ENCODE measurements around the gene VASH1.
"Not testable (repeated sequence)": the region's sequence is repeated elsewhere in the genome, so short reads cannot be mapped to it uniquely, and the experiment has no call there.

The VASH1 gene

DNA sequence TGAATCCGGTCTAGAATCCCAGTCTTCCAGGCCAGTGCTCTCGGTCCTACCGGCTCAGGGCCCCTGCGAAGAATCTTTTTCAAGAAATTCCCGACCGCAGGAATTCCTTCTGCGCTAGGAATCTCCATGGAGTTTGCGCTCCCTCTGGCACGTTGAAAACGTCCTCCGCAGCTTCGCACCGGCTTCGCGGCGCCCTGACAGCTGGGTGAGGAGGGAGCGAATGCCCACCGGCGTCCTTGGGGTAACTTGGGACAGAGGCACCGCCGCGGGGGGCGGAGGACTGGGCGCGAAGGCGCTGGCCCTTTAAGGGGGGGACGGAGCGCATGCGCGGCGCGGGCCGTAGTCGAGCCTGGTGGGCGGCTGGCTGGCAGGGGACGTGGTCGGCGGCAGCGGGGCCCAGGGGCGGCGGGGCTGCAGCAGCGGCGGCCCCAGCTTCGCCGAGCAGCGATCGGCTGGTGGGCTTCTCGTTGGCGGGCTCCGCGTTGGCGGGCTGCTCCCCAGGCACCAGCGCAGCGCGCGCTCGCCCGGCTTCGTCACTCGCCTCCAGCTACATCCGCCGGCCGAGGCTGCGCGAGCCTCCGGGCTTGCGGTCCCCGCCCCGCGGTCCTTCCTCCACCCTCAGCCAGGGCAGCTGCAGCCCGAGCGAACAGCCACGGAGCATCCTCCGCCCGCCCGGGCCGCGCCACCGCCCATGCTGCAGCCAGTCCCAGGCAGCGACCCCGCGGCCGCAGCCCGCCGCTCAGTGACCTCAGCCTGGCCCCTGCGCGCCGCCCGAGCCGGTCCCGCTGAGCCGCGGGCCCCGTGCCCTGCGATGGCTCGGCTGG lies at the start of gene VASH1:
Gene VASH1, plus strand, starts transcription at position 333 of the 824 bp plus-strand sequence. CDS start 1,354 bp downstream, outside the sequence.
- peak; percentile 56 to 62 for DNase-seq

- no peak for DNase-seq
Measured at GRCh38 chr14:76713121-76713520, 48.1 kb upstream of the VASH1 start.

GRCh38 chr14:76714470-76714869 lies 46.8 kb upstream of the VASH1 start:
- no peak for DNase-seq

DNA sequence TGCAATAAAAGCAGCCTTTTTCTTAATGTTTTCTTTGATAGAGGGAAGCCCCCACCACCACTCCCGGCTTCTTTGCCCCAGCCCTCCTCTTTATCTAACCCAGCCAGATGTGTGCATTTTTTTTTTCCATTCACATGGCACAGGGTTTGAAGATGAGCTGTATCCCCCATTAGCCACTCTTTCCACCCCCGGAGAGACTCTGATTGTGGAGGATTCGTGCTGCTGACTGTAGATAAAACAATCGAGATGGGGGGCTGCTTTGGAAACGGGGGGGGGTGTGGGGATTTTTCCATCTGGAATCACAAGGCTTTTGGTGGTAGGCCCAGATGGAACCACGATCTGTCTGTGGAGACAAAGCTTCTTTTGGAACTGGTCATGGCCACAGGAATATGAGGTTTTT lies 46.2 kb upstream of the VASH1 start:
- no peak for DNase-seq

GRCh38 chr14:76715511-76716081 lies 45.7 kb upstream of the VASH1 start:
- no peak for DNase-seq

- no peak for DNase-seq
Measured at GRCh38 chr14:76716285-76716684, 45.0 kb upstream of the VASH1 start.

DNA sequence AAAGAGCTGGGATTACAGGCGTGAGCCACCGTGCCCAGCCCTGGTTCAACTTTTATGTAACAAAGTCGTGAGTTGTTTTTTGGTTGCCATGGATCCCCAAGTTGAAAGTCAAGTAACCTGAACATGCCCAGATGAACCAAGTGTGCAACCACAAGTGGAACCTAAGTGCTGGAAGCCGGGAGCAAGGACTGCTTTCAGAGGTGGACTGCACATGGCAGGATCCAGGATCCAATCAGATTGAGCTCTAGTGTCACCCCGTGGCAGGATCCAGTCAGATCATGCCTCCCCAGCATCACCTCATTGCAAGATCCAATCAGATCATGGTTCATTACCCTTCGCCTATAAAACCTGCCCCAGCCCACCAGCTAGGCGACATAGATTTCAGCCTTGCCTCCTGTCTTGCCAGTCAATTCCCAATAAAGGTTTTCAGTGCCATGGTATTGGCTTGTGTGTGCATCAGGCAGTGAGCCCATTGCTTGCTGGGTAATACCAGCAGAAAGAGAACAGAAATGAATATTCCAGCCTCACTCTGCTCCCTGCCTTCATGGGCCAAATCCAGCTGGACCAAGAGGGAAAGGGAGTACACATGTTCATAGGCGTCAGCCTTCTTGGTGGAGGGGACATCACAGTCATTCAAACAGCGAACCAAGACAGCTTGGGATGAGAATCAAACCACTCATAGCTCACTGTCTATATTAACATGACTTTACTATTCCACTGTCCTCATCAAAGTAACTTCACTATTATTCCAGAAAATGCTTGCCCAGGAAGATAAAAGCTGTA lies 43.6 kb upstream of the VASH1 start:
- DNase-seq: no peak

DNA sequence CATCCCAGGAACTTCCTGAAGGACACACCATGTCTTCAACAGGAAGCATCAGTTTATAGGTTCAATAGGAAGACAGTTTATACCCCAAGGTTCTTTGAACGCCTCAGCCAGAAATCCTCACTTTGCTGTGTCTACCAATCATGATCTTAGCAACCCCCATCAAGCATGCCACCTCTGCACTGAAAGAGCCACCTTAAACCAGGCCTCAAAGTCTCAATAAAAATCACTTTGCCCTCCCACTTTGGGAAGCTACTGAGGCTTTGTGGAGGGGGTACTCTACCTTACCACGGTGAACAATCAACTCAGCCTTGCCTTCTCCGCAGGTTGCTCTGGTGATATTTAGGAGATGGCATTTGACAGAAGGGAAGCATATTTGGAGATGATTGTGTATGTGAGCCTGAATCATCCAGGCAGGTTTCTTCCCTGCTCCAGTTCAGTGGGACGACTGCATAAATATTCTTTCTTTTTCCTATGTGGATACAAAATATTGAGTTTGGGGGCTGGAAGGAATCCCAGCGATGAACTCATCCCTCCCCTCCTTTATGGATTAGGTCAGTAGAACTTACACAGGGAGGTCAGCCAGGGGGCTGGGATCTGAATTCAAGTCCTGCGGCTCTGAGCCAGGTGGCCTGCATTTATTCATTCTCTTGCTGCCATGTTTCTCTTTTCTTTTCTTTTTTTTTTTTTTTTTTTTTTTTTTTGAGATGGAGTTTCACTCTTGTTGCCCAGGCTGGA lies 42.8 kb upstream of the VASH1 start:
- no peak for DNase-seq

DNA sequence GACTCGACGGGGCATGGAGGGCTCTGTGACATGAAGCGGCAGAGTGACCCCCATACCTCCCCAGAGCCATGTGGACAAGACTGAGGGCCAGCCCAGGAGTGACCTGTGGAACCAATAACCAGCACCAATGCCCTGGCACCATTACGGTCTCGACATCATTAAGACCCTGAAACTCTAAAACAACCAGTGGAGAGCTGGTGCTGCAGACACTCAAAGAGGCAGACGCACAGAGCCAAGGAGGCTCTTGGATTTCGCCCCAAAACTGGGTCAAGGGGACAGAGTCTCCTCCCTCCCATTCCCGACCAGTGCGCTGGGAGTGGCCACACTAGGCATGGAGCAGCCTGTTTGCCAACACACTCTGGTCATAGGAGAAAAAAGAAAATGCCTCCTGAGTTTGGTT lies 41.6 kb upstream of the VASH1 start:
- DNase-seq: no peak

GRCh38 chr14:76720382-76720813 lies 40.9 kb upstream of the VASH1 start:
- DNase-seq: peak in 1 of 2 donors; percentile 43

GRCh38 chr14:76721506-76721905 lies 39.8 kb upstream of the VASH1 start:
- DNase-seq: not testable (repeated sequence)

DNA sequence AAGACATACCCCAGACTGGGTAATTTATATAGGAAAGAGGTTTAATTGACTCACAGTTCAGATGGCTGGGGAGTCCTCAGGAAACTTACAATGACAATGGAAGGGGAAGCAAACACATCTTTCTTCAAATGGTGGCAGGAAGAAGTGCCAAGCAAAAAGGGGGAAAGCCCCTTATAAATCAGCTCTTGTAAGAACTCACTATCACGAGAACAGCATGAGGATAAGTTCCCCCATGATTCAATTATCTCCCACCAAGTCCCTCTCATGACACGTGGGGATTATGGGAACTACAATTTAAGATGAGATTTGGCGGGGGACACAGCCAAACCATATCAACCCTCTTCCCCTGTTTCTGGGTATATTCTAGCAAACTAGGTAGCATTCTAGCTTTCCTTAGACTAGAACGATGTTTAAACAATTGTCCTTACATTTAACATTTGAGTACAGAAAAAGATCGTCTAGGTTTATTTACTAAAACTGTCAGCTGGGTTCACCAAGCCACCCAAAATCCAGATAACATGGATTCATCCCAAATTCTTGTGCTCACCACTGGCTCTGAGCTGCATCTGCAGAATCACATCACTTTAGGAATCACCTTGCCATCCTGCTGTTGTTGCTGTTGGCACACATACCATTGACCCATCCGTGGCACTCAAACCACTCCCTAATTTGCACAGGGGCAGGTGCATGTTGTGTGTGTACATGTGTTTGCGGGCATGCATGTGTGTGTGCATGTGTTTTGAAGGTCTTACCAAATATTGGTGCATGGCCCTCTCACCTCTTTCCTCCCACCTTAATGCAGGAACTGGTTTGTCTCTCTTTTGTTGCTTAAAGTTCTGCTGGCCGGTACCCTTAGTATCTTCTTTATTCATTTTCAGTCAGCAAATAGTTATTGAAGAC lies 36.4 kb upstream of the VASH1 start:
- no peak for DNase-seq

GRCh38 chr14:76726551-76726970 lies 34.7 kb upstream of the VASH1 start:
- DNase-seq: no peak

- DNase-seq: no peak
Measured at GRCh38 chr14:76727384-76727783, 33.9 kb upstream of the VASH1 start.

- DNase-seq: no peak
Measured at GRCh38 chr14:76727901-76728300, 33.4 kb upstream of the VASH1 start.

DNA sequence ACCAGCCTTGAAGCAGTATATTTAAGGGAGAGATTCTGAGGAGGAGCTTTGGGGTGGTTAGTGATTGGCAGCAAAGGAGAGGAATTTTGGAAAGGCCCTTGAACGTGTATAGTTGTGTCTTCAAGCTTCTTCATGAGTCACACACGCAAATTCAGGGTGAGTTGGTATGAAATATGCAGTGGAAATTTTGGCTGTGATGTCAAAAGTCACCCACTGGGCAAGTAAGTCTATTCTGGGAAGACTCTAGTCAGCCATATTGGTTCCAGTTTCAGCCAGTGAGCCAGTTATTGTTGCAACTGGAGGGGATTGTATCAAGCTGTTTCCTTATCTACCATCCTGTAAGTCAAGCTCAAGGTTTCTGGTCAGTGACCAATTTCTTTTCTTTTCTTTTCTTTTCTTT lies 32.0 kb upstream of the VASH1 start:
- no peak for DNase-seq

DNA sequence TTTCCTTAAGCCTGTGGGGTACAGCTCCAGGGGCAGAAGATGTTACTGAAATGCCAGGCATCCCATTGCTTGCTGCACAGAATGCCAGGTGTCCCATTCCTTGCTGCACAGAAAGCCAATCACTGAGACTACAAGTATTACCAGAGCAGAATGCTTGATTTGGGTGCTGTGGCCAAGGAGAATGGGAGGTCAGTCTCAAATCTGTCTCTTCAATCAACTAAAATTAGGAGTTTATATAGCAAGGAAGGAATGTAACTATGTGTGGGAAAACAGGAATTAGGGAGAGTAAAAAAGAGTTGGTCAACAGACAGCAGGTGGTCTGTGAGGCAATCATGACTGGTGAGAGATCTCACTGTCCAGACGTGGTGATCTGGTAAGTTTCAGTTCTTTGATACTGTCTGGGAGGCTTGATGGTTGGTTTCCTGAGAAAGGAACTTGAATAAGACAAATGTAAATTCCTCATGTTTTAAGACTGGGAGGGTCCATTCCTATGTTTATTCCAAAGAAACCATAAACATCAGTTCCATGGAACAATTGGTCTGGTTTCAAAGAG lies 31.2 kb upstream of the VASH1 start:
- DNase-seq: no peak

DNA sequence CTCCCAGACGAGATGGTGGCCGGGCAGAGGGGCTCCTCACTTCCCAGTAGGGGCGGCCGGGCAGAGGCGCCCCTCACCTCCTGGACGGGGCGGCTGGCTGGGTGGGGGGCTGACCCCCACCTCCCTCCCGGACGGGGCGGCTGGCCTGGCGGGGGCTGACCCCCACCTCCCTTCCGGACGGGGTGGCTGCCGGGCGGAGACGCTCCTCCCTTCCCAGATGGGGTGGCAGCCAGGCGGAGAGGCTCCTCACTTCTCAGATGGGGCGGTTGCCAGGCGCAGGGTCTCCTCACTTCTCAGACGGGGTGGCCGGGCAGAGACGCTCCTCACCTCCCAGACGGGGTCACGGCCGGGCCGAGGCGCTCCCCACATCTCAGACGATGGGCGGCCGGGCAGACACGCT lies 26.8 kb upstream of the VASH1 start:
- not testable (repeated sequence) for DNase-seq

GRCh38 chr14:76736514-76736913 lies 24.8 kb upstream of the VASH1 start:
- no peak for DNase-seq

- no peak for DNase-seq
Measured at GRCh38 chr14:76741074-76741473, 20.2 kb upstream of the VASH1 start.

GRCh38 chr14:76742185-76742584 lies 19.1 kb upstream of the VASH1 start:
- DNase-seq: no peak

GRCh38 chr14:76742966-76743365 lies 18.3 kb upstream of the VASH1 start:
- peak in 1 of 2 donors; percentile 42 for DNase-seq
